Liver (tissue), 9 donors: ENCODE results near the gene CAMSAP1. TPM values are rescaled to one million over a fixed set of nuclear protein-coding genes. Genes with fewer than 3 reads are reported as not detected.

Source experiments
- DNase-seq: peaks from one replicate; pipeline ENCODE4 v3.0.0-alpha.2; 2017; ENCODE audit warnings: low spot score
- H3K27ac ChIP-seq, 2 donors: one replicate each; pipeline ENCODE4 v1.7.0; 2013; ENCODE audit warnings: inconsistent platforms in 2 of 2, low read length in 2 of 2, control low read depth in 1 of 2, low read depth in 1 of 2, mild to moderate bottlenecking in 1 of 2
- H3K27me3 ChIP-seq, 4 donors: one replicate each; pipeline versions ENCODE4 v1.6.1 to v1.7.0; 2013; ENCODE audit warnings: low read length in 3 of 4, inconsistent platforms in 1 of 4, mild to moderate bottlenecking in 1 of 4, moderate library complexity in 1 of 4; ENCODE audit not compliant: control insufficient read depth in 4 of 4, insufficient read depth in 4 of 4
- H3K36me3 ChIP-seq, 4 donors: one replicate each; pipeline versions ENCODE4 v1.6.1 to v1.7.0; 2013; ENCODE audit warnings: low read length in 3 of 4, mild to moderate bottlenecking in 3 of 4, low read depth in 1 of 4, moderate library complexity in 1 of 4; ENCODE audit not compliant: control insufficient read depth in 4 of 4, insufficient read depth in 3 of 4
- H3K4me1 ChIP-seq, 4 donors: one replicate each; pipeline versions ENCODE4 v1.6.1 to v1.7.0; 2013; ENCODE audit warnings: low read length in 3 of 4, mild to moderate bottlenecking in 3 of 4, moderate library complexity in 1 of 4; ENCODE audit not compliant: control insufficient read depth in 4 of 4, insufficient read depth in 4 of 4
- H3K4me3 ChIP-seq, 3 donors: one replicate each; pipeline versions ENCODE4 v1.6.1 to v1.7.0; 2013; ENCODE audit warnings: low read length in 3 of 3, control low read depth in 1 of 3, low read depth in 1 of 3, mild to moderate bottlenecking in 1 of 3
- H3K9ac ChIP-seq, 2 donors: one replicate each; pipeline ENCODE4 v1.7.0; 2013; ENCODE audit warnings: low read length in 2 of 2, mild to moderate bottlenecking in 2 of 2, moderate library complexity in 2 of 2, control low read depth in 1 of 2, low read depth in 1 of 2
- H3K9me3 ChIP-seq, 4 donors: one replicate each; pipeline versions ENCODE4 v1.6.1 to v1.7.0; 2013; ENCODE audit warnings: low read length in 3 of 4; ENCODE audit not compliant: control insufficient read depth in 4 of 4
- EGR1 ChIP-seq, 2 donors: IDR thresholded peaks; 2 replicates each; pipeline ENCODE4 v1.6.1; 2016 to 2018; ENCODE audit warnings: antibody characterized with exemption in 2 of 2, low read depth in 2 of 2
- FOXA1 ChIP-seq: IDR thresholded peaks from 2 replicates; pipeline ENCODE4 v1.6.1; 2016; ENCODE audit warnings: antibody characterized with exemption
- FOXA2 ChIP-seq: IDR thresholded peaks from 2 replicates; pipeline ENCODE4 v1.6.1; 2016; ENCODE audit warnings: antibody characterized with exemption
- GABPA ChIP-seq, 2 donors: IDR thresholded peaks in 1 of 2; conservative IDR thresholded peaks in 1 of 2; 2 replicates each; pipeline ENCODE4 v1.6.1; 2016; ENCODE audit warnings: antibody characterized with exemption in 2 of 2, mild to moderate bottlenecking in 1 of 2, moderate library complexity in 1 of 2
- HNF4A ChIP-seq, 2 donors: conservative IDR thresholded peaks; 2 replicates each; pipeline ENCODE4 v1.6.1; 2016; ENCODE audit warnings: antibody characterized with exemption in 2 of 2, mild to moderate bottlenecking in 2 of 2
- HNF4G ChIP-seq: IDR thresholded peaks from 2 replicates; pipeline ENCODE4 v1.6.1; 2016; ENCODE audit warnings: antibody characterized with exemption
- JUND ChIP-seq, 2 donors: IDR thresholded peaks; 2 replicates each; pipeline ENCODE4 v1.6.1; 2016; ENCODE audit warnings: antibody characterized with exemption in 2 of 2
- NR2F2 ChIP-seq: IDR thresholded peaks from 2 replicates; pipeline ENCODE4 v1.6.1; 2016; ENCODE audit warnings: antibody characterized with exemption
- RAD21 ChIP-seq, 2 donors: IDR thresholded peaks; 2 replicates each; pipeline ENCODE4 v1.6.1; 2016; ENCODE audit warnings: antibody characterized with exemption in 2 of 2, mild to moderate bottlenecking in 2 of 2
- REST ChIP-seq: IDR thresholded peaks from 2 replicates; pipeline ENCODE4 v1.6.1; 2016; ENCODE audit warnings: antibody characterized with exemption, mild to moderate bottlenecking
- RXRA ChIP-seq, 2 donors: IDR thresholded peaks; 2 replicates each; pipeline ENCODE4 v1.6.1; 2017 to 2018; ENCODE audit warnings: antibody characterized with exemption in 2 of 2, mild to moderate bottlenecking in 1 of 2
- SP1 ChIP-seq: IDR thresholded peaks from 2 replicates; pipeline ENCODE4 v1.6.1; 2018; ENCODE audit warnings: antibody characterized with exemption, mild to moderate bottlenecking
- TAF1 ChIP-seq: conservative IDR thresholded peaks from 2 replicates; pipeline ENCODE4 v1.6.1; 2016; ENCODE audit warnings: antibody characterized with exemption, mild to moderate bottlenecking
- YY1 ChIP-seq: IDR thresholded peaks from 2 replicates; pipeline ENCODE4 v1.6.1; 2016; ENCODE audit warnings: antibody characterized with exemption, mild to moderate bottlenecking
- ZBTB33 ChIP-seq: IDR thresholded peaks from 2 replicates; pipeline ENCODE4 v1.6.1; 2016; ENCODE audit warnings: antibody characterized with exemption
- WGBS: extraction: QIAGEN DNeasy Blood & Tissue Kit; methylation state at CpG from one replicate; pipeline ENCODE4 v1.1.7; 2013; 5-methylcytosine and 5-hydroxymethylcytosine counted together
- polyA plus RNA-seq, 2 donors: library from polyadenylated mRNA; stranded (reverse) in 1 of 2; unstranded in 1 of 2; fragments of 200-250 nt in 1 of 2; fragments of >200 nt in 1 of 2; fragmentation: Nextera tagmentation in 1 of 2; extraction: Ambion mirVana in 1 of 2; gene quantifications; one replicate each; pipeline versions ENCODE4 v1.2.1 to v1.2.3, GENCODE V29; 2013 to 2015
- total RNA-seq, 2 donors: library from RNA; depleted of rRNA; stranded (reverse); fragments of >200 nt; gene quantifications; one replicate each; pipeline ENCODE4 v1.2.3, GENCODE V29; 2014
- TF ChIP-seq, protein P1 (sequence below): IDR thresholded peaks from 2 replicates; pipeline ENCODE4 v1.6.1; 2016; ENCODE audit warnings: antibody characterized with exemption
- TF ChIP-seq, protein P2 (sequence below): fragments of 150-350 bp; IDR thresholded peaks from 2 replicates; pipeline ENCODE4 v1.5.1; 2017; ENCODE audit warnings: improper control_type of control experiment, low read depth, low read length; ENCODE audit not compliant: missing input control
- TF ChIP-seq, protein P3 (sequence below): IDR thresholded peaks from 2 replicates; pipeline ENCODE4 v1.6.1; 2016; ENCODE audit warnings: antibody characterized with exemption
- donor health status: healthy.
- donor health status: healthy.
- donor health status: healthy.
- donor health status: healthy.
- donor health status: healthy.

Gene CAMSAP1
- total and polyA plus RNA-seq, 4 donors: 0.97 to 6.4 (median 5.1) TPM

DNA sequence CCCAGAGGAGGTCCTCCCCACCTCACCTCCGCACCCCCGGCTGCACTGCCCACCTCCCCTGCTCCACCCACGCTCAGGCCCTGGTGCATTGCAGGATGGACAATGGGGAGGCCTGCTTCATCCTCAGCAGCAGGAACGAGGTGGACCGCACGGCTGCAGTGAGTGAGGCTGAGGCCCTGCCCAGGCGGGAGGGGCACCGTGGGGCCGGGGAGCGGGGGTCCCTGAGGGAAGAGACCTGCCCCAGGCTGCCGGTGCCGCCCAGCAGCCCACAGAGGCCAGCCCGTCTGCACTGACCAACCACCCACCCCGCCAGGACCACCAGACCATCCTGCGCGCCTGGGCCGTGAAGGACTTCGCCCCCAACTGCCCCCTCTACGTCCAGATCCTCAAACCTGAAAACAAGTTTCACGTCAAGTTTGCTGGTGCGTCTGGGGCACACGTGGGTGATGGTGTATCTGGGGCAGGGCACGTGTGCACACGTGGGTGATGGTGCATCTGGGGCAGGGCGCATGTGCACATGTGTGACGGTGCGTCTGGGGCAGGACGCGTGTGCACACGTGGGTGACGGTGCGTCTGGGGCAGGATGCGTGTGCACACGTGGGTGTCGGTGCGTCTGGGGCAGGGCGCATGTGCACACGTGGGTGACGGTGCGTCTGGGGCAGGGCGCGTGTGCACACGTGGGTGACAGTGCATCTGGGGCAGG lies 138.7 kb downstream of the CAMSAP1 start:
- Histone ChIP-seq H3K27ac (no peak overlapping the region), H3K9me3 (peaks cover 3 to 10% (median 4%) of the 10 kb centered on the region in 4 donors), H3K27me3 (no peaks in the 10 kb centered on the region), H3K4me1 (no peaks in the 10 kb centered on the region), H3K4me3 (no peak overlapping the region), H3K9ac (no peak overlapping the region), H3K36me3 (no peaks in the 10 kb centered on the region)
- TF ChIP-seq HNF4G (no peak), FOXA1 (no peak), NR2F2 (no peak), REST (no peak), FOXA2 (no peak), RXRA (IDR thresholded peaks at IDR 0.05) (no peak), EGR1 (IDR thresholded peaks at IDR 0.05; ENCODE audit: low read depth in 2 of 2) (no peak), GABPA (IDR thresholded peaks at IDR 0.05 in 1 of 2, conservative IDR thresholded peaks at IDR 0.05 in 1 of 2) (no peak), HNF4A (conservative IDR thresholded peaks at IDR 0.05) (no peak), SP1 (no peak), TAF1 (no peak), JUND (IDR thresholded peaks at IDR 0.05) (no peak), RAD21 (IDR thresholded peaks at IDR 0.05) (no peak), YY1 (no peak), ZBTB33 (no peak)
- TF ChIP-seq, protein P1, sequence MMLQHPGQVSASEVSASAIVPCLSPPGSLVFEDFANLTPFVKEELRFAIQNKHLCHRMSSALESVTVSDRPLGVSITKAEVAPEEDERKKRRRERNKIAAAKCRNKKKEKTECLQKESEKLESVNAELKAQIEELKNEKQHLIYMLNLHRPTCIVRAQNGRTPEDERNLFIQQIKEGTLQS: no peak
- TF ChIP-seq, protein P2, sequence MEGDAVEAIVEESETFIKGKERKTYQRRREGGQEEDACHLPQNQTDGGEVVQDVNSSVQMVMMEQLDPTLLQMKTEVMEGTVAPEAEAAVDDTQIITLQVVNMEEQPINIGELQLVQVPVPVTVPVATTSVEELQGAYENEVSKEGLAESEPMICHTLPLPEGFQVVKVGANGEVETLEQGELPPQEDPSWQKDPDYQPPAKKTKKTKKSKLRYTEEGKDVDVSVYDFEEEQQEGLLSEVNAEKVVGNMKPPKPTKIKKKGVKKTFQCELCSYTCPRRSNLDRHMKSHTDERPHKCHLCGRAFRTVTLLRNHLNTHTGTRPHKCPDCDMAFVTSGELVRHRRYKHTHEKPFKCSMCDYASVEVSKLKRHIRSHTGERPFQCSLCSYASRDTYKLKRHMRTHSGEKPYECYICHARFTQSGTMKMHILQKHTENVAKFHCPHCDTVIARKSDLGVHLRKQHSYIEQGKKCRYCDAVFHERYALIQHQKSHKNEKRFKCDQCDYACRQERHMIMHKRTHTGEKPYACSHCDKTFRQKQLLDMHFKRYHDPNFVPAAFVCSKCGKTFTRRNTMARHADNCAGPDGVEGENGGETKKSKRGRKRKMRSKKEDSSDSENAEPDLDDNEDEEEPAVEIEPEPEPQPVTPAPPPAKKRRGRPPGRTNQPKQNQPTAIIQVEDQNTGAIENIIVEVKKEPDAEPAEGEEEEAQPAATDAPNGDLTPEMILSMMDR: no peak
- TF ChIP-seq, protein P3, sequence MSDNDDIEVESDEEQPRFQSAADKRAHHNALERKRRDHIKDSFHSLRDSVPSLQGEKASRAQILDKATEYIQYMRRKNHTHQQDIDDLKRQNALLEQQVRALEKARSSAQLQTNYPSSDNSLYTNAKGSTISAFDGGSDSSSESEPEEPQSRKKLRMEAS: no peak
- 85% methylated on average over 43 of the region's 43 CpGs for WGBS
- DNase-seq: no peak
